NCI-H1417 (cell line): ENCODE measurements around the gene KRTAP10-9.
A peak's percentile ranks its signal among the peaks of the same experiment; 100 is the strongest.
"Not testable (repeated sequence)": the region's sequence is repeated elsewhere in the genome, so short reads cannot be mapped to it uniquely, and the experiment has no call there.

Source experiments
- DNase-seq, 3 experiments: peaks; one replicate each; lab custom pipeline; 2025; lab: John Stamatoyannopoulos, UW

KRTAP10-9 gene

GRCh38 chr21:44615466-44615865, 11.4 kb upstream of the KRTAP10-9 start:
- no peak for DNase-seq

- DNase-seq: peak in 2 of 3 experiments; percentile 33 to 73
Measured at GRCh38 chr21:44615911-44616590, 10.8 kb upstream of the KRTAP10-9 start.

- DNase-seq: peak in 2 of 3 experiments; percentile 30 to 61
Measured at GRCh38 chr21:44616591-44616926, 10.3 kb upstream of the KRTAP10-9 start.

GRCh38 chr21:44617071-44617501, 9.8 kb upstream of the KRTAP10-9 start:
- DNase-seq: no peak

- no peak for DNase-seq
Measured at GRCh38 chr21:44618504-44618903, 8.4 kb upstream of the KRTAP10-9 start.

GRCh38 chr21:44618909-44619308, 8.0 kb upstream of the KRTAP10-9 start:
- no peak for DNase-seq

- DNase-seq: no peak
Measured at GRCh38 chr21:44619886-44620285, 7.0 kb upstream of the KRTAP10-9 start.

- no peak for DNase-seq
Measured at GRCh38 chr21:44623575-44623974, 3.3 kb upstream of the KRTAP10-9 start.

- DNase-seq: no peak
Measured at GRCh38 chr21:44625756-44626155, 1.1 kb upstream of the KRTAP10-9 start.

- no peak for DNase-seq
Measured at GRCh38 chr21:44626262-44626661, 631 bp upstream of the KRTAP10-9 start.

GRCh38 chr21:44627181-44627822, 409 bp downstream of the KRTAP10-9 start:
- not testable (repeated sequence) for DNase-seq

GRCh38 chr21:44627831-44628233, 939 bp downstream of the KRTAP10-9 start:
- DNase-seq: peak in 1 of 3 experiments; percentile 19

GRCh38 chr21:44628707-44629391, 2.0 kb downstream of the KRTAP10-9 start:
- DNase-seq: no peak

- DNase-seq: no peak
Measured at GRCh38 chr21:44630440-44630839, 3.5 kb downstream of the KRTAP10-9 start.

- DNase-seq: no peak
Measured at GRCh38 chr21:44632067-44632466, 5.2 kb downstream of the KRTAP10-9 start.

- no peak for DNase-seq
Measured at GRCh38 chr21:44636209-44637017, 9.5 kb downstream of the KRTAP10-9 start.

- DNase-seq: peak in 2 of 3 experiments; percentile 57 to 84
Measured at GRCh38 chr21:44637018-44637850, 10.3 kb downstream of the KRTAP10-9 start, which contains the start of gene KRTAP10-10. Gene KRTAP10-10, plus strand, starts transcription at chr21:44637356. Its CDS starts 62 bp downstream, at chr21:44637418.

GRCh38 chr21:44637851-44638348, 11.0 kb downstream of the KRTAP10-9 start:
- DNase-seq: peak in 1 of 3 experiments; percentile 59

- not testable (repeated sequence) for DNase-seq
Measured at GRCh38 chr21:44638506-44639330, 11.8 kb downstream of the KRTAP10-9 start.

GRCh38 chr21:44639331-44639655, 12.4 kb downstream of the KRTAP10-9 start:
- no peak for DNase-seq
